DND-41 (cell line): ENCODE results near the gene SLC6A1.

Experiments used
- ATAC-seq: fragments of 200-7000 bp; cut with Tn5 transposase; 3 replicates; pipeline ENCODE4 v1.9.1; 2021; ENCODE audit warnings: low read depth; ENCODE audit not compliant: insufficient read depth
- DNase-seq: peaks from one replicate; pipeline ENCODE4 v3.0.0-alpha.2; 2020
- H2AFZ ChIP-seq: 2 replicates; pipeline ENCODE4 v1.6.0; 2012; ENCODE audit warnings: low read depth, low read length
- H3K27ac ChIP-seq: 2 replicates; pipeline ENCODE4 v1.5.1; 2012; ENCODE audit warnings: low read length, inconsistent platforms
- H3K27me3 ChIP-seq: fragments of 200-600 bp; sonication (generic); 2 replicates; pipeline ENCODE4 v1.6.0; 2012; ENCODE audit warnings: low read length, mild to moderate bottlenecking, inconsistent platforms; ENCODE audit not compliant: insufficient read depth, poor library complexity
- H3K36me3 ChIP-seq: 2 replicates; pipeline ENCODE4 v1.5.1; 2012; ENCODE audit warnings: low read length, inconsistent platforms; ENCODE audit not compliant: insufficient read depth
- H3K4me1 ChIP-seq: 2 replicates; pipeline ENCODE4 v1.5.1; 2012; ENCODE audit warnings: mild to moderate bottlenecking, low read length; ENCODE audit not compliant: insufficient read depth
- H3K4me2 ChIP-seq: 2 replicates; pipeline ENCODE4 v1.6.0; 2012; ENCODE audit warnings: mild to moderate bottlenecking, moderate library complexity, low read length, inconsistent platforms; ENCODE audit not compliant: insufficient read depth
- H3K4me3 ChIP-seq, 2 experiments: fragments of 200-600 bp in 1 of 2; shearing (Covaris generic) in 1 of 2; 2 replicates each; pipeline ENCODE4 v1.5.1; 2012 to 2016; ENCODE audit warnings: inconsistent platforms in 2 of 2, low read length in 2 of 2, mild to moderate bottlenecking in 2 of 2, low read depth in 1 of 2, moderate library complexity in 1 of 2
- H3K79me2 ChIP-seq: 2 replicates; pipeline ENCODE4 v1.6.0; 2012; ENCODE audit warnings: low read length, inconsistent platforms; ENCODE audit not compliant: insufficient read depth
- H3K9ac ChIP-seq: 2 replicates; pipeline ENCODE4 v1.6.0; 2012; ENCODE audit warnings: low read depth, mild to moderate bottlenecking, inconsistent platforms, low read length, moderate library complexity
- H3K9me3 ChIP-seq: 2 replicates; pipeline ENCODE4 v1.5.1; 2012; ENCODE audit warnings: low read length, moderate library complexity, mild to moderate bottlenecking, inconsistent platforms; ENCODE audit not compliant: insufficient read depth, severe bottlenecking
- H4K20me1 ChIP-seq: 2 replicates; pipeline ENCODE4 v1.6.0; 2012; ENCODE audit warnings: low read length; ENCODE audit not compliant: insufficient read depth
- EZH2 ChIP-seq: IDR thresholded peaks from 3 replicates; pipeline ENCODE4 v1.6.1; 2012; ENCODE audit warnings: borderline replicate concordance, low read depth, mild to moderate bottlenecking, moderate library complexity, low read length, inconsistent platforms; ENCODE audit not compliant: severe bottlenecking
- TF ChIP-seq, protein P1 (sequence below): IDR thresholded peaks from 2 replicates; pipeline ENCODE4 v1.5.1; 2012; ENCODE audit warnings: borderline replicate concordance, low read length, moderate library complexity, mild to moderate bottlenecking; ENCODE audit not compliant: poor library complexity, severe bottlenecking; ENCODE audit errors: extremely low read depth

Gene SLC6A1

DNA sequence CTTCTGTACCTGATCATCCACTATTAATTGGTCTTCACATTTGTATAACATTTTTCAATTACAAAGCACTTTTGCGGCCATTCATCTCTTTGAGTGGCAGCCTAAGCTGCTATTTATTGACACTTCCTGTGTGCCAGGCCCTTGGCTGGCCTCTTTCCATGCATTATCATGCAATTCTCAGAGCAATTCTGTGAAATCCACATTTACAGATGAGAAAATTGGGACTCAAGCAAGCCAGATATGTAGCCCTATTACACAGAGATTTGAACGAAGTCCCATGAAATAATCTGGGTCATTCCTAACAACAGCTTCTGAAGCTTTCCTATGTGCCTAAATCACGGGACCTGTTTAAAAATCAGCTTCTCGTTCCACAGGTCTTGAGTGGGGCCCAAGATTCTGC lies 17.4 kb downstream of the SLC6A1 start:
- Histone ChIP-seq H2AFZ (no peak overlapping the region), H3K4me1 (no peaks in the 10 kb centered on the region), H3K27me3 (no peaks in the 10 kb centered on the region), H3K36me3 (no peaks in the 10 kb centered on the region), H3K4me3 (no peak overlapping the region), H3K4me2 (no peak overlapping the region), H4K20me1 (no peaks in the 10 kb centered on the region), H3K27ac (no peak overlapping the region), H3K79me2 (no peaks in the 10 kb centered on the region), H3K9ac (no peak overlapping the region), H3K9me3 (no peaks in the 10 kb centered on the region)
- no peak for DNase-seq
- no peak for ATAC-seq
- no peak for TF ChIP-seq EZH2
- TF ChIP-seq, protein P1, sequence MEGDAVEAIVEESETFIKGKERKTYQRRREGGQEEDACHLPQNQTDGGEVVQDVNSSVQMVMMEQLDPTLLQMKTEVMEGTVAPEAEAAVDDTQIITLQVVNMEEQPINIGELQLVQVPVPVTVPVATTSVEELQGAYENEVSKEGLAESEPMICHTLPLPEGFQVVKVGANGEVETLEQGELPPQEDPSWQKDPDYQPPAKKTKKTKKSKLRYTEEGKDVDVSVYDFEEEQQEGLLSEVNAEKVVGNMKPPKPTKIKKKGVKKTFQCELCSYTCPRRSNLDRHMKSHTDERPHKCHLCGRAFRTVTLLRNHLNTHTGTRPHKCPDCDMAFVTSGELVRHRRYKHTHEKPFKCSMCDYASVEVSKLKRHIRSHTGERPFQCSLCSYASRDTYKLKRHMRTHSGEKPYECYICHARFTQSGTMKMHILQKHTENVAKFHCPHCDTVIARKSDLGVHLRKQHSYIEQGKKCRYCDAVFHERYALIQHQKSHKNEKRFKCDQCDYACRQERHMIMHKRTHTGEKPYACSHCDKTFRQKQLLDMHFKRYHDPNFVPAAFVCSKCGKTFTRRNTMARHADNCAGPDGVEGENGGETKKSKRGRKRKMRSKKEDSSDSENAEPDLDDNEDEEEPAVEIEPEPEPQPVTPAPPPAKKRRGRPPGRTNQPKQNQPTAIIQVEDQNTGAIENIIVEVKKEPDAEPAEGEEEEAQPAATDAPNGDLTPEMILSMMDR: no peak

DNA sequence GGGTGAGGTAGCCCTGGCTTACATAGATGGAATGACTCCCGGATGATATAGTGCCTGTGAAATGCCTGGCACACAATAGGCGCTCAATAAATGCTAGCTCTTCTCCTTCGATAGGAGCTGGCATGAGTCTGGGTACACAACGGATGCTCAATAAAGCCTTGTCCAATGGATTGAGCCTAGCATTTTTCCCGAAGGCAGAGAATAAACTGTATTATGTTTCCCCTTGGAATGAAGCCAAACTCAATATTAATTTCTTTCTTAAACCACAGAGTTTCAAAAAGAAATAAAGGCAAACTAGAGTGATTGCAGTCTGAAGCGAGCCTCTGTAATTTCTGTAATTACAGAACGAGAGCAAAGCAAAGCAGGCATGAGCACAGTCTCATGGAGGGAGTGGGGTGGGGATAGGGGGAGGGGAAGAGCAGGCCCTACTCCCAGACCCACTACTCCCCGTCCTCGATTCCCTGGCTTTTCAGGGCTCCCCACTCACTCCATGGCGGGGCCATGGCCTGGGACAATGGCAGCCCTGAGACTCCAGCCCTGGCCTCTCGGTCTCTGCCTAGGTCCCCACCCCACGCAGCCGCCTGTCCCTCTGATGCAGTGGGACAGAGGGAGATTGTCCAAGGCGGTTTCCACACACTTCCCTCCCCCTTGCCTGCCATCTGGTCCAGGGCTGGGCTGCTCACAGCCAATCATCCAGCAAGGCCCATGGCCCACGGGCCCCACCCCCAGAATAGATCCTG lies 18.0 kb downstream of the SLC6A1 start:
- H3K27me3 ChIP-seq: no peaks in the 10 kb centered on the region
- DNase-seq (no peak), ATAC-seq (no peak)
- no peaks in the 10 kb centered on the region for H3K36me3 ChIP-seq
- no peaks in the 10 kb centered on the region for H3K79me2 ChIP-seq
- H2AFZ ChIP-seq: no peak overlapping the region
- H3K9ac ChIP-seq: no peak overlapping the region
- H3K4me2 ChIP-seq: no peak overlapping the region
- H3K27ac ChIP-seq: no peak overlapping the region
- TF ChIP-seq EZH2: no peak
- TF ChIP-seq, protein P1: no peak
- no peak overlapping the region for H3K4me3 ChIP-seq
- H4K20me1 ChIP-seq: no peaks in the 10 kb centered on the region
- H3K9me3 ChIP-seq: no peaks in the 10 kb centered on the region
- no peaks in the 10 kb centered on the region for H3K4me1 ChIP-seq

DNA sequence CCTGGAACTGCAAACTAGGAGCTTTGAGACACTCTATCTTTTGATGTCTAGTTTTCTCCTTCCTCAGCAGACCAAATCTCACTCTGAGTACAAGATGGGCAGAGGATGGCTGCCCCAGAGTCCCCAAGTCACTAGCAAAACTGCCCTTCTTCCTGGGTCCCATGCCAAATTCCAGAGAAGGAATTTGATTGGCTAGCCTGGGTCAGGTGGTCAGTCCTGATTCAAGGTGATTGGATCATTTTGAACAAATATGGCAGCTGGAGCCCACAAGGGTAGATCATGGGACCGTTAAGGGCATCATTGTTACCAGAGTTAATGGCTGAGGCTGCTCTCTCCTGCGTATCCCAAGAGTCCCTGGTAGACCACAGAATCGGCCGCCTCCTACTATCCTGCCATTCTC lies 21.7 kb downstream of the SLC6A1 start:
- no peaks in the 10 kb centered on the region for H3K27me3 ChIP-seq
- no peaks in the 10 kb centered on the region for H4K20me1 ChIP-seq
- H3K9ac ChIP-seq: no peak overlapping the region
- DNase-seq: no peak
- H3K36me3 ChIP-seq: no peaks in the 10 kb centered on the region
- TF ChIP-seq, protein P1: no peak
- no peak for TF ChIP-seq EZH2
- H3K9me3 ChIP-seq: no peaks in the 10 kb centered on the region
- H3K4me3 ChIP-seq: no peak overlapping the region
- no peak overlapping the region for H3K27ac ChIP-seq
- no peaks in the 10 kb centered on the region for H3K79me2 ChIP-seq
- no peak for ATAC-seq
- H3K4me2 ChIP-seq: no peak overlapping the region
- H2AFZ ChIP-seq: no peak overlapping the region
- no peaks in the 10 kb centered on the region for H3K4me1 ChIP-seq
